WTC11 (cell line): ENCODE measurements around the gene RNASEL.

Source experiments
- ESRRA ChIP-seq: sonication (generic); formaldehyde crosslinking; IDR thresholded peaks from 2 replicates; pipeline ENCODE4 v1.8.1; 2022; ENCODE audit warnings: mild to moderate bottlenecking, missing genetic modification reagents, borderline replicate concordance
- TEAD4 ChIP-seq: sonication (generic); formaldehyde crosslinking; IDR thresholded peaks from 2 replicates; pipeline ENCODE4 v1.8.0; 2022; ENCODE audit warnings: mild to moderate bottlenecking, missing genetic modification reagents
- TF ChIP-seq, protein P1 (sequence below): fragments of 200-600 bp; IDR thresholded peaks from 2 replicates; pipeline ENCODE4 v1.8.0; 2022; ENCODE audit warnings: antibody characterized with exemption

DNA sequence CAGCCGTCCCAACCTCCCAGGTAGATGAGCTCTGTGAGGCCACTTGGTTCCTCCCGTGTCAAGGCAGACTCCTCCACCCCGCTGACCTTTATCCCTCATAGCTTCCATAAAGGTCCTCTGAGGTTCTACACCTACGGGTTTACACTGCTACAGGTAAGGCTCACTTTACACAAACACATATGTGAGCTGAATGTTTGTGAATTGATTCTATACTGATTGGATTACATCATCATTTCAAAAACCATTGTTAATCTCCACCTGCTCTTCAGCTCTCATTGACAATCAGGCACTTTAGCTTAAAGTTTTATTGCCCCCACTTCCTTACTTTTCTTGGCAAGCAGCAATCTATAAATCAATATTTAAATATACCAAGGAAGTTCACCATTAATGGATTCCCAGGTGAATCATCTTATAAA lies 28.0 kb upstream of the RNASEL start:
- TF ChIP-seq, protein P1, sequence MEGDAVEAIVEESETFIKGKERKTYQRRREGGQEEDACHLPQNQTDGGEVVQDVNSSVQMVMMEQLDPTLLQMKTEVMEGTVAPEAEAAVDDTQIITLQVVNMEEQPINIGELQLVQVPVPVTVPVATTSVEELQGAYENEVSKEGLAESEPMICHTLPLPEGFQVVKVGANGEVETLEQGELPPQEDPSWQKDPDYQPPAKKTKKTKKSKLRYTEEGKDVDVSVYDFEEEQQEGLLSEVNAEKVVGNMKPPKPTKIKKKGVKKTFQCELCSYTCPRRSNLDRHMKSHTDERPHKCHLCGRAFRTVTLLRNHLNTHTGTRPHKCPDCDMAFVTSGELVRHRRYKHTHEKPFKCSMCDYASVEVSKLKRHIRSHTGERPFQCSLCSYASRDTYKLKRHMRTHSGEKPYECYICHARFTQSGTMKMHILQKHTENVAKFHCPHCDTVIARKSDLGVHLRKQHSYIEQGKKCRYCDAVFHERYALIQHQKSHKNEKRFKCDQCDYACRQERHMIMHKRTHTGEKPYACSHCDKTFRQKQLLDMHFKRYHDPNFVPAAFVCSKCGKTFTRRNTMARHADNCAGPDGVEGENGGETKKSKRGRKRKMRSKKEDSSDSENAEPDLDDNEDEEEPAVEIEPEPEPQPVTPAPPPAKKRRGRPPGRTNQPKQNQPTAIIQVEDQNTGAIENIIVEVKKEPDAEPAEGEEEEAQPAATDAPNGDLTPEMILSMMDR: no peak
- no peak for TF ChIP-seq TEAD4 (CRISPR knock-in tag)
- no peak for TF ChIP-seq ESRRA (CRISPR knock-in tag)
